HFFc6 (cell line): ENCODE data around the gene TMEM74B. TPM values are rescaled to one million over a fixed set of nuclear protein-coding genes. Genes with fewer than 3 reads are reported as not detected.

Experiments
- DNase-seq: peaks from one replicate; pipeline ENCODE4 v3.0.0-alpha.2; 2018
- H3K27ac Mint-ChIP-seq: 2 replicates; pipeline ENCODE4 v1.8.0; 2020; ENCODE audit warnings: mild to moderate bottlenecking, mixed read lengths
- H3K27me3 Mint-ChIP-seq: 2 replicates; pipeline ENCODE4 v1.8.0; 2021; ENCODE audit warnings: mild to moderate bottlenecking, moderate library complexity, mixed read lengths; ENCODE audit not compliant: insufficient read depth
- H3K36me3 Mint-ChIP-seq: 2 replicates; pipeline ENCODE4 v1.8.0; 2021; ENCODE audit warnings: low read depth, mixed read lengths
- H3K4me1 Mint-ChIP-seq: 2 replicates; pipeline ENCODE4 v1.8.0; 2020; ENCODE audit warnings: low read depth, mixed read lengths
- H3K4me3 Mint-ChIP-seq: 2 replicates; pipeline ENCODE4 v1.8.0; 2020; ENCODE audit warnings: mild to moderate bottlenecking, moderate library complexity, mixed read lengths
- H3K9me3 Mint-ChIP-seq: 2 replicates; pipeline ENCODE4 v1.8.0; 2020; ENCODE audit warnings: mild to moderate bottlenecking, mixed read lengths
- total RNA-seq, 6 experiments: library from RNA; stranded (reverse); fragmentation: NEBNext Ultra II Directional; extraction: Animal tissue kit (Norgen Biotek cat#: 25700); gene quantifications; 2 replicates in 1 of 6; 3 replicates in 5 of 6; pipeline ENCODE4 v1.2.3, GENCODE V29; 2021
- TF ChIP-seq, protein P1 (sequence below): fragments of 200-600 bp; sonication (generic); IDR thresholded peaks from 2 replicates; pipeline ENCODE4 v1.5.0; 2021; ENCODE audit warnings: antibody characterized with exemption, mild to moderate bottlenecking

The TMEM74B gene
- total RNA-seq, 6 experiments from 2014 or later = not detected

DNA sequence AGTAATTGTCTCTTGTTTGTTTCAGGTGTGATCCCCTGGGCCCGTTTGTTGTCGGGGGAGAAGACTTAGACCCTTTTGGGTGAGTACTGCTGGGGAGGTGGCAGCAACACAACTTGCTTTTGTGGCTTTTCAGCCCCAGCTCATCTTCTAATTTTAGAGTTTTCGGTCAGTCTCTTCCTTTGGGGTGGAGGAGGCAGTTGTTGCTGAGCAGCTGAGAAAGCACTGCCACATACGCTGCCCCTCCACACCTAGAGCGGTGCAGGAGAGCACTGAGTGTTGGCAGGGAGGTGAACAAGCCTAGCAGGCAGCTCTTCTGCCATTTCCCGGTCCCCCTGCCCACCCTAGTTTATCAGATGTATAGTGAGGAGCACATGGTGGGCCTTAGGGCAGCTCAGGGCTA is 21.7 kb downstream of the TMEM74B start:
- H3K27me3 Mint-ChIP-seq = no peaks in the 10 kb centered on the region; the same call in none of the 2 replicates
- no peaks in the 10 kb centered on the region for H3K9me3 Mint-ChIP-seq
- H3K36me3 Mint-ChIP-seq = peaks cover 44% of the 10 kb centered on the region
- TF ChIP-seq, protein P1, sequence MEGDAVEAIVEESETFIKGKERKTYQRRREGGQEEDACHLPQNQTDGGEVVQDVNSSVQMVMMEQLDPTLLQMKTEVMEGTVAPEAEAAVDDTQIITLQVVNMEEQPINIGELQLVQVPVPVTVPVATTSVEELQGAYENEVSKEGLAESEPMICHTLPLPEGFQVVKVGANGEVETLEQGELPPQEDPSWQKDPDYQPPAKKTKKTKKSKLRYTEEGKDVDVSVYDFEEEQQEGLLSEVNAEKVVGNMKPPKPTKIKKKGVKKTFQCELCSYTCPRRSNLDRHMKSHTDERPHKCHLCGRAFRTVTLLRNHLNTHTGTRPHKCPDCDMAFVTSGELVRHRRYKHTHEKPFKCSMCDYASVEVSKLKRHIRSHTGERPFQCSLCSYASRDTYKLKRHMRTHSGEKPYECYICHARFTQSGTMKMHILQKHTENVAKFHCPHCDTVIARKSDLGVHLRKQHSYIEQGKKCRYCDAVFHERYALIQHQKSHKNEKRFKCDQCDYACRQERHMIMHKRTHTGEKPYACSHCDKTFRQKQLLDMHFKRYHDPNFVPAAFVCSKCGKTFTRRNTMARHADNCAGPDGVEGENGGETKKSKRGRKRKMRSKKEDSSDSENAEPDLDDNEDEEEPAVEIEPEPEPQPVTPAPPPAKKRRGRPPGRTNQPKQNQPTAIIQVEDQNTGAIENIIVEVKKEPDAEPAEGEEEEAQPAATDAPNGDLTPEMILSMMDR = no peak
- H3K4me3 Mint-ChIP-seq = no peak overlapping the region
- H3K4me1 Mint-ChIP-seq = no peaks in the 10 kb centered on the region
- no peak overlapping the region for H3K27ac Mint-ChIP-seq
- DNase-seq = no peak

- DNase-seq = no peak
- Mint-ChIP-seq H3K4me1 (no peaks in the 10 kb centered on the region), H3K9me3 (no peaks in the 10 kb centered on the region), H3K36me3 (peaks cover 28% of the 10 kb centered on the region), H3K27ac (no peak overlapping the region), H3K4me3 (no peak overlapping the region), H3K27me3 (no peaks in the 10 kb centered on the region; the same call in none of the 2 replicates)
- TF ChIP-seq, protein P1 = no peak
Observed at GRCh38 chr20:1160991-1161390, 23.8 kb downstream of the TMEM74B start.

DNA sequence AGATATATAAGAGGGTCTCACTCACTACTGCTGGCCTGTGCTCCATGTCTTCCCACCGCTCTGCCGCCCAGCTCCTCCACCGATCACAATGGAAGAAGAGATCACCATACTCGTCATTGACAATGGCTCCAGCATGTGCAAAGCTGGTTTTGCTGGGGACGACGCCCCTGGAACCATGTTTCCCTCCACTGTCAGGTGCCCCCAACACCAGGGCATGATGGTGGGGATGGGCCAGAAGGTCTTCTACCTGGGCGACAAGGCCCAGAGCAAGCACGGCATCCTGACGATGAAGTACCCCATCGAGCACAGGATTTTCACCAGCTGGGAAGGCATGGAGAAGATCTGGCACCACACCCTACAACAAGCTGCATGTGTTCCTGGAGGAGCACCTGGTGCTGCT is 24.3 kb downstream of the TMEM74B start:
- H3K36me3 Mint-ChIP-seq = peaks cover 31% of the 10 kb centered on the region
- H3K9me3 Mint-ChIP-seq = no peaks in the 10 kb centered on the region
- H3K27ac Mint-ChIP-seq = no peak overlapping the region
- no peaks in the 10 kb centered on the region for H3K4me1 Mint-ChIP-seq
- H3K4me3 Mint-ChIP-seq = no peak overlapping the region
- no peak for DNase-seq
- H3K27me3 Mint-ChIP-seq = no peaks in the 10 kb centered on the region; the same call in none of the 2 replicates
- TF ChIP-seq, protein P1 = no peak

- no peak overlapping the region for H3K27ac Mint-ChIP-seq
Observed at GRCh38 chr20:1155342-1155741, 29.4 kb downstream of the TMEM74B start.

DNA sequence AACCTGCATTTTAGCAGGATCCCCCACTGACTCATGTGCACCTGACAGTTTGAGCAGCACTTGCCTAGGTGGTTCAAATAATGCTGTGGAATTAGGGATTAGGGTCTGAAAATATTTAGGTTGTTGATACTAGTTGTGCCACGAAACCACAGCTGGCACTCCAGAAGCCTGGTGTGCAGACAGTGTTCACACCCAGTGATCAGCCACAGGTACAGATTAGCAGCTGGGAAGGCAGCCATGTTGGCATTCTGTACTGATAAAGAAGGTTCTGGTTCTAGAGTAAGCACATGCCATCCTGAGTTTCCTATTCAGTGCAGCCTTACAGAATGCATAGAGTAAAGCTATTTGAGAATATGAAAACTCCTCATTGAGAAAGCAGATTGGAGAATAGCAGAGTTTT is 30.1 kb downstream of the TMEM74B start:
- H3K4me1 Mint-ChIP-seq = no peaks in the 10 kb centered on the region
- H3K36me3 Mint-ChIP-seq = peaks cover 38% of the 10 kb centered on the region
- H3K27me3 Mint-ChIP-seq = peaks cover 2% of the 10 kb centered on the region
- no peak overlapping the region for H3K4me3 Mint-ChIP-seq
- TF ChIP-seq, protein P1 = no peak
- H3K9me3 Mint-ChIP-seq = no peaks in the 10 kb centered on the region
- no peak overlapping the region for H3K27ac Mint-ChIP-seq
- DNase-seq = no peak

More at GRCh38 chr20:1155342-1155741, 29.4 kb downstream of the TMEM74B start:
- DNase-seq = no peak
- Mint-ChIP-seq H3K9me3 (no peaks in the 10 kb centered on the region), H3K4me3 (no peak overlapping the region), H3K4me1 (no peaks in the 10 kb centered on the region), H3K36me3 (peaks cover 43% of the 10 kb centered on the region), H3K27me3 (peaks cover 2% of the 10 kb centered on the region)
- TF ChIP-seq, protein P1 = no peak

DNA sequence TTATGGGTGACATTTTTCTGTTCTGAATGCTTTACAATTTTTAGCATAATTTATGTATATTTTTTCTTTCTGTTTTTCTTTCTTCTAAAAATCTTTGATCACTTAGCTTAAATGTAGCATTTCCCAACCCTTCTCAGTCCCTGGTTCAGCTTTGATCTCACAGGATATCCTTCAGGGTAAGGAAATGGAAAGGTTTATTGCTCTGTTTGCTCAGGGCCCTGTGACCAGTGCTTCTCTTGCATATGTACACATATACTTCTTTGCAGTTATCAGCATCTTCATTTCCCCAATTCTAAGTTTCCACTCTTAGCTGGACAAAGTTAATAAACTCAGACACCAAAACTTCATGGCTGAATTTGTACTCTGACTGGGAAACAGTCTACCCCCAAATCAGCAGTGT is 30.6 kb downstream of the TMEM74B start:
- no peak overlapping the region for H3K4me3 Mint-ChIP-seq
- H3K27ac Mint-ChIP-seq = no peak overlapping the region
- DNase-seq = no peak
- H3K9me3 Mint-ChIP-seq = no peaks in the 10 kb centered on the region
- TF ChIP-seq, protein P1 = no peak
- H3K36me3 Mint-ChIP-seq = peaks cover 38% of the 10 kb centered on the region
- H3K4me1 Mint-ChIP-seq = no peaks in the 10 kb centered on the region
- H3K27me3 Mint-ChIP-seq = peaks cover 2% of the 10 kb centered on the region
